Measurements from ENCODE around the gene SIRPB1. TPM values are rescaled to one million over a fixed set of nuclear protein-coding genes. Genes with fewer than 3 reads are reported as not detected.

The SIRPB1 gene
- total RNA-seq, 1 donor from 2014 or later: 0.96 TPM

GRCh38 chr20:1656844-1657243, 37.0 kb upstream of the SIRPB1 start:
- peaks cover 22% of the 10 kb centered on the region for H3K27me3 Mint-ChIP-seq
- H3K4me1 Mint-ChIP-seq (ENCODE audit: low read depth): no peaks in the 10 kb centered on the region
- H3K4me3 Mint-ChIP-seq (ENCODE audit: low read depth): no peak overlapping the region
- TF ChIP-seq CTCF (IDR thresholded peaks at IDR 0.05; ENCODE audit: unreplicated experiment): no peak
- no peak for DNase-seq (ENCODE audit: low spot score, unreplicated experiment)
- H3K36me3 Mint-ChIP-seq (ENCODE audit: insufficient read depth): no peaks in the 10 kb centered on the region
- H3K27ac Mint-ChIP-seq: no peak overlapping the region
- no peaks in the 10 kb centered on the region for H3K9me3 Mint-ChIP-seq (ENCODE audit: low read depth)

- no peak overlapping the region for H3K27ac Mint-ChIP-seq
- no peaks in the 10 kb centered on the region for H3K36me3 Mint-ChIP-seq (ENCODE audit: insufficient read depth)
- H3K9me3 Mint-ChIP-seq (ENCODE audit: low read depth): no peaks in the 10 kb centered on the region
- DNase-seq (ENCODE audit: low spot score, unreplicated experiment): no peak
- peaks cover 29% of the 10 kb centered on the region for H3K27me3 Mint-ChIP-seq
- H3K4me3 Mint-ChIP-seq (ENCODE audit: low read depth): no peak overlapping the region
- no peak for TF ChIP-seq CTCF (IDR thresholded peaks at IDR 0.05; ENCODE audit: unreplicated experiment)
- no peaks in the 10 kb centered on the region for H3K4me1 Mint-ChIP-seq (ENCODE audit: low read depth)
These were observed 35.2 kb upstream of the SIRPB1 start for GRCh38 chr20:1654996-1655395.

GRCh38 chr20:1652960-1653359, 33.2 kb upstream of the SIRPB1 start:
- Mint-ChIP-seq H3K4me1 (ENCODE audit: low read depth) (no peaks in the 10 kb centered on the region), H3K27me3 (peaks cover 14% of the 10 kb centered on the region), H3K9me3 (ENCODE audit: low read depth) (no peaks in the 10 kb centered on the region), H3K4me3 (ENCODE audit: low read depth) (no peak overlapping the region), H3K36me3 (ENCODE audit: insufficient read depth) (no peaks in the 10 kb centered on the region), H3K27ac (no peak overlapping the region)
- TF ChIP-seq CTCF (IDR thresholded peaks at IDR 0.05; ENCODE audit: unreplicated experiment): no peak
- DNase-seq (ENCODE audit: low spot score, unreplicated experiment): no peak

GRCh38 chr20:1652104-1652503, 32.3 kb upstream of the SIRPB1 start:
- Mint-ChIP-seq H3K36me3 (ENCODE audit: insufficient read depth) (no peaks in the 10 kb centered on the region), H3K27ac (no peak overlapping the region), H3K9me3 (ENCODE audit: low read depth) (no peaks in the 10 kb centered on the region), H3K4me3 (ENCODE audit: low read depth) (no peak overlapping the region), H3K27me3 (peaks cover 11% of the 10 kb centered on the region), H3K4me1 (ENCODE audit: low read depth) (no peaks in the 10 kb centered on the region)
- no peak for TF ChIP-seq CTCF (IDR thresholded peaks at IDR 0.05; ENCODE audit: unreplicated experiment)
- DNase-seq (ENCODE audit: low spot score, unreplicated experiment): no peak

GRCh38 chr20:1651268-1652058, 31.7 kb upstream of the SIRPB1 start:
- H3K9me3 Mint-ChIP-seq (ENCODE audit: low read depth): no peaks in the 10 kb centered on the region
- no peak overlapping the region for H3K4me3 Mint-ChIP-seq (ENCODE audit: low read depth)
- H3K27ac Mint-ChIP-seq: no peak overlapping the region
- no peak for DNase-seq (ENCODE audit: low spot score, unreplicated experiment)
- no peaks in the 10 kb centered on the region for H3K4me1 Mint-ChIP-seq (ENCODE audit: low read depth)
- H3K36me3 Mint-ChIP-seq (ENCODE audit: insufficient read depth): no peaks in the 10 kb centered on the region
- TF ChIP-seq CTCF (IDR thresholded peaks at IDR 0.05; ENCODE audit: unreplicated experiment): no peak
- peaks cover 11% of the 10 kb centered on the region for H3K27me3 Mint-ChIP-seq

Data from progenitor cell of endocrine pancreas (in vitro differentiated cells).